MM.1S (cell line): ENCODE data around the gene ENKUR.

Experiments used
- DNase-seq: peaks from one replicate; pipeline ENCODE4 v3.0.0-alpha.2; 2015
- H2AFZ ChIP-seq: fragments of 300-600 bp; sonication (generic); 2 replicates; pipeline ENCODE4 v1.6.0; 2016; ENCODE audit warnings: antibody characterized with exemption, low read length
- H3F3A ChIP-seq: fragments of 300-600 bp; sonication (generic); 2 replicates; pipeline ENCODE4 v1.6.1; 2016; ENCODE audit warnings: mild to moderate bottlenecking, antibody characterized with exemption, low read length, moderate library complexity, mixed read lengths; ENCODE audit not compliant: insufficient read depth
- H3K27ac ChIP-seq: fragments of 300-600 bp; sonication (generic); 2 replicates; pipeline ENCODE4 v1.5.1; 2016; ENCODE audit warnings: mild to moderate bottlenecking, low read length
- H3K27me3 ChIP-seq: fragments of 300-600 bp; sonication (generic); replicated peaks from 2 replicates; pipeline ENCODE4 v1.6.0; 2016; ENCODE audit warnings: low read length; ENCODE audit not compliant: insufficient read depth
- H3K36me3 ChIP-seq: fragments of 300-600 bp; sonication (generic); replicated peaks from 2 replicates; pipeline ENCODE4 v1.6.1; 2016; ENCODE audit warnings: mild to moderate bottlenecking, low read length, mixed read lengths; ENCODE audit not compliant: insufficient read depth
- H3K4me1 ChIP-seq: fragments of 300-600 bp; sonication (generic); 2 replicates; pipeline ENCODE4 v1.6.1; 2016; ENCODE audit warnings: low read length, mixed read lengths
- H3K4me2 ChIP-seq: fragments of 300-600 bp; sonication (generic); 2 replicates; pipeline ENCODE4 v1.6.0; 2016; ENCODE audit warnings: low read depth, low read length
- H3K4me3 ChIP-seq: fragments of 300-600 bp; sonication (generic); 2 replicates; pipeline ENCODE4 v1.5.1; 2016; ENCODE audit warnings: low read length, mixed read lengths
- H3K79me2 ChIP-seq: fragments of 300-600 bp; sonication (generic); 2 replicates; pipeline ENCODE4 v1.6.1; 2016; ENCODE audit warnings: mixed run types, low read length, mixed read lengths
- H3K9ac ChIP-seq: fragments of 300-600 bp; sonication (generic); 2 replicates; pipeline ENCODE4 v1.6.1; 2016; ENCODE audit warnings: low read length, mixed read lengths
- H3K9me2 ChIP-seq: fragments of 300-600 bp; sonication (generic); replicated peaks from 2 replicates; pipeline ENCODE4 v1.6.1; 2016; ENCODE audit warnings: mild to moderate bottlenecking, low read length, mixed read lengths; ENCODE audit not compliant: insufficient read depth
- H3K9me3 ChIP-seq: fragments of 300-600 bp; sonication (generic); replicated peaks from 2 replicates; pipeline ENCODE4 v1.6.1; 2016; ENCODE audit warnings: mild to moderate bottlenecking, low read length, mixed read lengths; ENCODE audit not compliant: insufficient read depth
- H4K20me1 ChIP-seq: fragments of 300-600 bp; sonication (generic); 2 replicates; pipeline ENCODE4 v1.6.1; 2016; ENCODE audit warnings: mild to moderate bottlenecking, low read length, moderate library complexity, mixed read lengths; ENCODE audit not compliant: insufficient read depth
- EZH2 ChIP-seq: fragments of 300-600 bp; sonication (generic); optimal IDR thresholded peaks from 2 replicates; pipeline ENCODE3; 2017; ENCODE audit warnings: low read depth, mild to moderate bottlenecking, antibody characterized with exemption, low read length, mixed read lengths
- EZH2phosphoT487 ChIP-seq: fragments of 300-600 bp; sonication (generic); IDR thresholded peaks from 2 replicates; pipeline ENCODE4 v1.6.1; 2018; ENCODE audit warnings: antibody characterized with exemption, low read length
- TF ChIP-seq, protein P1 (sequence below): fragments of 300-600 bp; sonication (generic); IDR thresholded peaks from 2 replicates; pipeline ENCODE4 v1.5.1; 2016; ENCODE audit warnings: antibody characterized with exemption, low read length, mixed read lengths

ENKUR gene

DNA sequence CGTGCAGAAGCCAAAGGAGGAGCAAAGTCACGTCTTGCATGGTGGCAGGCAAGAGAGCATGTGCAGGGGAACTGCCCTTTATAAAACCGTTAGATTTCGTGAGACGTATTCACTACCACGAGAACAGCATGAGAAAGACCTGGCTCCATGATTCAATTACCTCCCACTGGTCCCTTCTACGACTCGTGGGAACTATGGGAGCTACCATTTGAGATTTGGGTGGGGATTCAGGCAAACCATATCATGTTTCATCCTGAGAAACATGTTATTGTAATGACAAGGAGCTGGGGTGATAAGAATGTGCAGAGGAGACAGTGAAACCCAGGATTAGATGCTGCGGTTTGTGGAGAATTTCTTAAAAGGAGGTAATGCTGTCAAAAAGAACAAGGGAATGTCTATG lies 34.4 kb upstream of the ENKUR start:
- no peaks in the 10 kb centered on the region for H3K9me2 ChIP-seq
- H3K27ac ChIP-seq: no peak overlapping the region
- H3K9ac ChIP-seq: no peak overlapping the region
- H3K4me1 ChIP-seq: no peaks in the 10 kb centered on the region
- TF ChIP-seq, protein P1, sequence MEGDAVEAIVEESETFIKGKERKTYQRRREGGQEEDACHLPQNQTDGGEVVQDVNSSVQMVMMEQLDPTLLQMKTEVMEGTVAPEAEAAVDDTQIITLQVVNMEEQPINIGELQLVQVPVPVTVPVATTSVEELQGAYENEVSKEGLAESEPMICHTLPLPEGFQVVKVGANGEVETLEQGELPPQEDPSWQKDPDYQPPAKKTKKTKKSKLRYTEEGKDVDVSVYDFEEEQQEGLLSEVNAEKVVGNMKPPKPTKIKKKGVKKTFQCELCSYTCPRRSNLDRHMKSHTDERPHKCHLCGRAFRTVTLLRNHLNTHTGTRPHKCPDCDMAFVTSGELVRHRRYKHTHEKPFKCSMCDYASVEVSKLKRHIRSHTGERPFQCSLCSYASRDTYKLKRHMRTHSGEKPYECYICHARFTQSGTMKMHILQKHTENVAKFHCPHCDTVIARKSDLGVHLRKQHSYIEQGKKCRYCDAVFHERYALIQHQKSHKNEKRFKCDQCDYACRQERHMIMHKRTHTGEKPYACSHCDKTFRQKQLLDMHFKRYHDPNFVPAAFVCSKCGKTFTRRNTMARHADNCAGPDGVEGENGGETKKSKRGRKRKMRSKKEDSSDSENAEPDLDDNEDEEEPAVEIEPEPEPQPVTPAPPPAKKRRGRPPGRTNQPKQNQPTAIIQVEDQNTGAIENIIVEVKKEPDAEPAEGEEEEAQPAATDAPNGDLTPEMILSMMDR: no peak
- TF ChIP-seq EZH2phosphoT487: no peak
- TF ChIP-seq EZH2: no peak
- H2AFZ ChIP-seq: no peak overlapping the region
- H3K4me3 ChIP-seq: no peak overlapping the region
- no peaks in the 10 kb centered on the region for H4K20me1 ChIP-seq
- H3F3A ChIP-seq: no peaks in the 10 kb centered on the region
- no peaks in the 10 kb centered on the region for H3K36me3 ChIP-seq
- H3K4me2 ChIP-seq: no peak overlapping the region
- no peak for DNase-seq
- H3K79me2 ChIP-seq: no peaks in the 10 kb centered on the region
- no peaks in the 10 kb centered on the region for H3K9me3 ChIP-seq
- H3K27me3 ChIP-seq: no peaks in the 10 kb centered on the region

DNA sequence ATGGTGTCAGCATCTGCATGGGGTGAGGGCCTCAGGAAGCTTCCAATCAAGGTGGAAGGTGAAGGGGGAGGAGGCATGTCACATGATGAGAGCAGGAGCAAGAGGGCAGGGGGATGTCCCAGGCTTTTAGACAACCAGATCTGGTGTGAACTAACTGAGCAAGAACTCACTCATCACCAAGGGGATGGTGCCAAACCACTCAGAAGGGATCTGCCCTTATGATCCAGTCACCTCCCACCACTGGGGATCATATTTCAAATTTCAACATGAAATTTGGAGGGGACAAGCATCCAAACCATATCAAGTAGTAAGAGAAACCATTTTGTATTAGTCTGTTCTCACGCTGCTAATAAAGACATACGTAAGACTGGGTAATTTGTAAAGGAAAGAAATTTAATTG lies 34.0 kb upstream of the ENKUR start:
- H3K27ac ChIP-seq: no peak overlapping the region
- H3K4me2 ChIP-seq: no peak overlapping the region
- H3K36me3 ChIP-seq: no peaks in the 10 kb centered on the region
- H3F3A ChIP-seq: no peaks in the 10 kb centered on the region
- H3K9me2 ChIP-seq: no peaks in the 10 kb centered on the region
- no peak overlapping the region for H2AFZ ChIP-seq
- no peak overlapping the region for H3K4me3 ChIP-seq
- H3K9me3 ChIP-seq: no peaks in the 10 kb centered on the region
- no peak for DNase-seq
- no peaks in the 10 kb centered on the region for H4K20me1 ChIP-seq
- no peaks in the 10 kb centered on the region for H3K4me1 ChIP-seq
- no peaks in the 10 kb centered on the region for H3K79me2 ChIP-seq
- no peak overlapping the region for H3K9ac ChIP-seq
- TF ChIP-seq, protein P1: no peak
- TF ChIP-seq EZH2phosphoT487: no peak
- TF ChIP-seq EZH2: no peak
- H3K27me3 ChIP-seq: no peaks in the 10 kb centered on the region

DNA sequence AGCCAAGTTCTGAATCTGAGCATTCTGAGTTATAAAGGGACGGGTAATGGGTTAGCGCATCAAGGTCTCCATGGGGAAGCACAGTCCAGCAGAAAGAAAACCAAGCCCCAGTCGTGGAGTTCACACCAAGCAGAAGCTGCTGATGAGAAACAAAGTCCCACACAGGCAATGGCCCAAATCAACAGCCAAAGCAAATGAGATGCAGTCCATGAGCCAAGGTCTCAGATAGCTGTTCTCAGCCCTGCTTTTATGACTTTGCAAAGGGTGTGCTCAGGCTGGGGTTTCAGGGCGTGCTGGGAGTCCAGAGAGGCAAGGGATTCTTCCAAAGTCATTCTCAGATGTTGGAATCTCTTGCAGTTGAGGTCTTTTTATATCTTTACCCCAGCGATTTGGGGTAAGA lies 32.5 kb upstream of the ENKUR start:
- TF ChIP-seq, protein P1: no peak
- TF ChIP-seq EZH2 (no peak), EZH2phosphoT487 (no peak)
- no peaks in the 10 kb centered on the region for H4K20me1 ChIP-seq
- no peaks in the 10 kb centered on the region for H3K4me1 ChIP-seq
- no peak for DNase-seq
- H3K27me3 ChIP-seq: no peaks in the 10 kb centered on the region
- no peaks in the 10 kb centered on the region for H3K9me2 ChIP-seq
- H3K4me2 ChIP-seq: no peak overlapping the region
- no peak overlapping the region for H3K4me3 ChIP-seq
- no peak overlapping the region for H2AFZ ChIP-seq
- no peaks in the 10 kb centered on the region for H3K79me2 ChIP-seq
- no peak overlapping the region for H3K27ac ChIP-seq
- no peaks in the 10 kb centered on the region for H3K36me3 ChIP-seq
- H3K9ac ChIP-seq: no peak overlapping the region
- no peaks in the 10 kb centered on the region for H3F3A ChIP-seq
- H3K9me3 ChIP-seq: no peaks in the 10 kb centered on the region
